ES-I3 (cell line): ENCODE results near the gene CROCC.

Experiments used
- H3K36me3 ChIP-seq: 2 replicates; pipeline ENCODE4 v1.6.1; 2013; ENCODE audit warnings: mild to moderate bottlenecking, low read length, control low read depth, moderate library complexity; ENCODE audit not compliant: insufficient read depth
- H3K4me1 ChIP-seq: 2 replicates; pipeline ENCODE4 v1.6.1; 2013; ENCODE audit warnings: mild to moderate bottlenecking, control low read depth, low read length; ENCODE audit not compliant: insufficient read depth
- H3K9ac ChIP-seq: 2 replicates; pipeline ENCODE4 v1.6.1; 2013; ENCODE audit warnings: low read depth, mild to moderate bottlenecking, low read length, moderate library complexity
- H3K9me3 ChIP-seq: 2 replicates; pipeline ENCODE4 v1.6.1; 2013; ENCODE audit warnings: mild to moderate bottlenecking, low read length, moderate library complexity; ENCODE audit not compliant: control insufficient read depth, insufficient read depth

CROCC gene

DNA sequence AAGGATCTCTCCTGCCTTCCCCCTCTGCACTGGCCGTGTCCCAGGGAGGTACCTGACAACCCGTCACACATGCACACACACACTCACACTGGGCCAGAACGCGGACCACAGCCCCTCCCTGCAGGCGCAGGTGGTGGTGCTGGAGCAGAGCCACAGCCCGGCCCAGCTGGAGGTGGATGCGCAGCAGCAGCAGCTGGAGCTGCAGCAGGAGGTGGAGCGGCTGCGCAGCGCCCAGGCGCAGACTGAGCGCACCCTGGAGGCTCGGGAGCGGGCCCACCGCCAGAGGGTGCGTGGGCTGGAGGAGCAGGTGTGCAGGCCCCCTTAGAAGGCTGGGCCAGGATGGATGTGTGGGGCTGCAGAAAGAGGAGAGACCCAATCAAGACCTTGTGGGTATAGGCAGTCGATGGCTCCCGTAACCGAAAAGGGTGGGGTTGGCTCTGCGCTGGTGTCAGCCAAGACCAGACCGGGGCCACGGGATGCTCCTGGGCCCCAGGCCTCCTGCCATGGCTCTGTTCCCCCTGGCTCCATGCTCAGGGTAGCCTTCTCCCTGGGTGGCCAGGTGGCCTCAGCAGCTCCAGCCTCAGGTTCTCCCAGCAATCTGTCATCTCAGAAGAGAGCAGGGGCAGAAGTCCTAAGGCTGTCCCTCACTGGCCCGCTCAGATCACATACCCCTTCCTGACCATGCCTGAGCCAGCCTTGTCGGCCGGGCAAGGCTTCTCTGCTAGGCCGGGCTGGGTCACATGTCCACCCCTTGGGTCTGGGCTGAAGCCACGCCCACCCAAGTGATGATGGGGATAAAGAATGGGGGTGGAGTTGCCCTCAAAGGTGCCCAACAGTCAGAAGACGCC, 49.8 kb downstream of the CROCC start:
- H3K4me1 ChIP-seq, result peaks cover 4% of the 10 kb centered on the region; the same call in 1 of the 2 replicates
- no peaks in the 10 kb centered on the region for H3K9me3 ChIP-seq
- peaks cover 3% of the 10 kb centered on the region; the same call in 1 of the 2 replicates for H3K36me3 ChIP-seq
- H3K9ac ChIP-seq, result no peak overlapping the region

DNA sequence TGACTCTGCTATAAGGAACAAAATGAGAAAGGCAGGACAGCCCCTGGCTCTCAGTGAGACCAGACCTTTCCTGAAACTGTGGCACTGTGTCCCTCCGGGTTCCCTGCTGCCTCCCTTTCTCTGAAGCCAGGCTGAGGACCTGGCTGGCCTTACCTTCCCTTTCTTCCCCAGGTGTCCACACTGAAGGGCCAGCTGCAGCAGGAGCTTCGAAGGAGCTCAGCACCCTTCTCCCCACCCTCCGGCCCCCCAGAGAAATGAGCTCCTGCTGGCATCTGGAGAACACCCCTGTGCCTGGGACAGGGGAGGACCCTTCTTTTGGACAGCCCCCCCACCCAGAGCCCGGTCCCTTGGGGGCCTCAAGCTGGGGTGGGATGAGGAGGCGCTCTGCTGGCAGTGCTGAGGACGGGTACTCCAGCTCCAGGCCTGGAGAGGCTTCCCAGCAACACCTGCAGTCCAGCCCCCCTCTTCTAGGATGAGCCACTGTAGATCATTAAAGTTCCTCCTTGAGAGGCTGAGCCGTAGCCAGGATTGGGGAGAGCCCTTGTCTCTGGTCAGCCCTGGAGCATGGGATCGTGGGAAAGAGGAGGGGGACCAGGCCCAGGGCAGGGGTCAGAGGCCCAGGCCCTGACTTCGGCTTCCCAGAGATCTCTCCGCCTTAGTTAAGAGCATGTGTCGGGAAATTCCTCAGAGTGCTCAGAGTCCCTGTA, 50.6 kb downstream of the CROCC start:
- no peaks in the 10 kb centered on the region for H3K9me3 ChIP-seq
- H3K9ac ChIP-seq, result no peak overlapping the region
- H3K4me1 ChIP-seq, result peaks cover 4% of the 10 kb centered on the region; the same call in 1 of the 2 replicates
- peaks cover 3% of the 10 kb centered on the region; the same call in 1 of the 2 replicates for H3K36me3 ChIP-seq

DNA sequence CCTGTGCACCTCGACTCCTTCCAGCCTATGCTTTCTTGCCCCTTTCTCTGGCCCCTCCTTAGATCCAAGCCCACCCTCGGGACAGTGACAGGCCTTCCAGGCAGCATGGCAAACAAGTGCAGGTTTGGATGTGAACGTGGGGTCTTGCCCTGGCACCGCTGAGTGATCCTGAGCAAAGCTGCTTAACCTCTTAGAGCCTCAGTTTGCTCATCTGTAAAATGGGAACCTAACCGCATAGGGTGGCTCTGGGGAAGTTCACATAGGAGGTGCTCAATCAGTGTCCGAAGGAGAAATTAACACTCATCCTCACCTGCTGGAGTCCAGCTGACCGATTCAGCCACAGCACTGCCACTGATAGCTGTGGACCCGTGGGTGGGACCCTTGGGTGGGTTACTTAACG, 51.5 kb downstream of the CROCC start:
- Histone ChIP-seq H3K9ac (no peak overlapping the region), H3K36me3 (peaks cover 3% of the 10 kb centered on the region; the same call in 1 of the 2 replicates), H3K4me1 (peaks cover 4% of the 10 kb centered on the region; the same call in 1 of the 2 replicates), H3K9me3 (no peaks in the 10 kb centered on the region)

DNA sequence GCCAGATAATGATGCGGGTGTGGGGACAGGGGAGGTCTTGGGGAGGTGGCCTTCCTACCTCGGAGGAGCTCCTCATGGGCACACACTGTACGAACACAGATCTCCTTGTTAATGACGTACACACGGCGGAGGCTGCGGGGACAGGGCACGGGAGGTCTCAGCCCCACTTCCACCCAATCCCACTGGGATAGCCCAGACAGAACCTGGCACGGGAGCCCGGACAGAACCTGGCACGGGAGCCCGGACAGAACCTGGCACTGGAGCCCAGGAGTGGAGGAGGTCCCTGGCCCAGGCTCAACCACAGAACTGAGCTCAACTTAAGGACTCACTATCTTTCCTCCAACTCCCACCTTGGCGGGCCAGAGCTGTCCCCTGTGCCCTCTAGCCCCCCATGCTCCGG, 53.5 kb downstream of the CROCC start:
- Histone ChIP-seq H3K9ac (no peak overlapping the region), H3K4me1 (peaks cover 16% of the 10 kb centered on the region; the same call in 1 of the 2 replicates), H3K9me3 (no peaks in the 10 kb centered on the region), H3K36me3 (peaks cover 3% of the 10 kb centered on the region; the same call in 1 of the 2 replicates)

DNA sequence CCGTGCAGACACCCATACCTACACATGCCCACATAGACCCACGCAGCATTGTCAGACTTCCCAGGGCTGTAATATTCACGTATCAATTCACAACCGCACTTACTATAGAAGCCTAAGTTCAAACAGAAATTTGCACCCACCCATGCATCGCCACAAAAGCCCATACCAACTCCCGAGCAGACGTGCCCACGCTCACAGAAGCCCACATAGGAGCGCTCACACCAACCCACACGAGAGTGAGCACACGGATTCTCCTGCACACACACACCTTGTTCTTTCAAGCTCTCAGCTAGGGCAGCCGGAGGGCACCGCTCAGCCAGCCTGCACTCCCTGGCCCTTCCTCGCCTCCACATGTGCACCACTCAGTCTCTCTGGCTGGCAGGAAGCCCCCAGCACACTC, 54.1 kb downstream of the CROCC start:
- peaks cover under 1% of the 10 kb centered on the region; the same call in 1 of the 2 replicates for H3K36me3 ChIP-seq

DNA sequence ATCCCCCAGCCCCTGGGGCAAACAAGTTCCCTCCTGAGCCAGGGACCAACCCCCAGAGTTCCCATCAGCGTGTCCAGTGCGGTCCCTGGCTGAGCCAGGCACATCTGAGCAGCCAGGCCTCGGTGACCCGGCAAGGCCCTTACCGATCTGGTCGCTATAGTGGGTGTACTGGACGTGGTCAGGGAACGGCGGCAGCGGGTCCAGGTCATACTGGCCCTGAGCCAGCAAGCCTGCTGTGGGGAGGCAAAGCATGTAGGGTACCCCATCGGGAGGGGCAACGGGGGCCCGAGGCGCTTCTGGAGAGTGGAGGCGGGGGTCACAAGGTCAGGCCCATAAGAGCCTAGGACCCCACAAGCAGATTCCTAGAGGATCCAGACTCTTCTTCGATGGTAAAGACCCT, 55.2 kb downstream of the CROCC start:
- H3K9me3 ChIP-seq, result no peaks in the 10 kb centered on the region
- peaks cover 12% of the 10 kb centered on the region; the same call in 1 of the 2 replicates for H3K4me1 ChIP-seq
- no peaks in the 10 kb centered on the region for H3K36me3 ChIP-seq
- no peak overlapping the region for H3K9ac ChIP-seq

More for the DNA sequence above, 54.1 kb downstream of the CROCC start:
- Histone ChIP-seq H3K9me3 (no peaks in the 10 kb centered on the region), H3K9ac (no peak overlapping the region), H3K4me1 (peaks cover 16% of the 10 kb centered on the region; the same call in 1 of the 2 replicates)

DNA sequence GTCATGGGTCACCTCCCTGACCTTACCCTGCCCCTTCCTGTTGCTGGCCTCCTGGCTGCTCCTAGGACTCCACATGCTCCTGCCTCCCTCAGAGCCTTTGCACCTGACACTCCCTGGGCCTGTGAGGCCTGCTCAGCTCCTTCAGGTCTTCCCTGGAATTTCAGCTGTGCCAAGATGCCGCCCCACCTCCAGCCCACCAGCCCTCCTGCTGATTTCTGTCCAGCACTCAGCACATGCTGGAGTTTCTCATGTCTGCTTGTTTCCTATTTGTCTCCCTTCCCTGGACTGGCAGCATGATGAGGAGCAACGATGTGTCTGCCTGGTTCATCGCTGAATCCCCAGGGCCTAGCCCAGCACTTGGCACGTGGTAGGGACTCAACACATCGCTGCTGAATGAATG, 55.6 kb downstream of the CROCC start:
- Histone ChIP-seq H3K9ac (no peak overlapping the region), H3K4me1 (peaks cover 12% of the 10 kb centered on the region; the same call in 1 of the 2 replicates), H3K9me3 (no peaks in the 10 kb centered on the region), H3K36me3 (no peaks in the 10 kb centered on the region)

DNA sequence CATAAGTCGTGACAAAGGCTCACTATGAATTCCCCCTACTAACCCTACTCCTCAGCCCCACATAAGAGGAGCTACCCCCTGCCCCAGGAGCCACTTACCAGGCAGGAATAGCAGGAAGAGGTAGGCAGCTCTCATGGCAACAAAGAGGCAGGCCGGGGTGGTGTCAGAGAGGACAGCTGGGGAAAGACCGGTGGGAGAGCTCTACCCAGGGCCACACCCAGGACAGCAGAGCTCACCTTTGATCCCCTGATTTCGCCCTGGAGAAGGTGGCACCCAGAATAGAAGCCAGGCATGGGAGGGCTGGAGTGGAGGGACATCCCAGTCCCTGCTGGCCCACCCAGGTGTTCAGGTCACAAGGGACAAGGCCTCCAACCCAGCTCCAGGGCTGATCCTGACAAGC, 56.4 kb downstream of the CROCC start:
- H3K9me3 ChIP-seq, result no peaks in the 10 kb centered on the region
- H3K9ac ChIP-seq, result no peak overlapping the region
- H3K36me3 ChIP-seq, result no peaks in the 10 kb centered on the region
- H3K4me1 ChIP-seq, result peaks cover 13% of the 10 kb centered on the region; the same call in 1 of the 2 replicates

DNA sequence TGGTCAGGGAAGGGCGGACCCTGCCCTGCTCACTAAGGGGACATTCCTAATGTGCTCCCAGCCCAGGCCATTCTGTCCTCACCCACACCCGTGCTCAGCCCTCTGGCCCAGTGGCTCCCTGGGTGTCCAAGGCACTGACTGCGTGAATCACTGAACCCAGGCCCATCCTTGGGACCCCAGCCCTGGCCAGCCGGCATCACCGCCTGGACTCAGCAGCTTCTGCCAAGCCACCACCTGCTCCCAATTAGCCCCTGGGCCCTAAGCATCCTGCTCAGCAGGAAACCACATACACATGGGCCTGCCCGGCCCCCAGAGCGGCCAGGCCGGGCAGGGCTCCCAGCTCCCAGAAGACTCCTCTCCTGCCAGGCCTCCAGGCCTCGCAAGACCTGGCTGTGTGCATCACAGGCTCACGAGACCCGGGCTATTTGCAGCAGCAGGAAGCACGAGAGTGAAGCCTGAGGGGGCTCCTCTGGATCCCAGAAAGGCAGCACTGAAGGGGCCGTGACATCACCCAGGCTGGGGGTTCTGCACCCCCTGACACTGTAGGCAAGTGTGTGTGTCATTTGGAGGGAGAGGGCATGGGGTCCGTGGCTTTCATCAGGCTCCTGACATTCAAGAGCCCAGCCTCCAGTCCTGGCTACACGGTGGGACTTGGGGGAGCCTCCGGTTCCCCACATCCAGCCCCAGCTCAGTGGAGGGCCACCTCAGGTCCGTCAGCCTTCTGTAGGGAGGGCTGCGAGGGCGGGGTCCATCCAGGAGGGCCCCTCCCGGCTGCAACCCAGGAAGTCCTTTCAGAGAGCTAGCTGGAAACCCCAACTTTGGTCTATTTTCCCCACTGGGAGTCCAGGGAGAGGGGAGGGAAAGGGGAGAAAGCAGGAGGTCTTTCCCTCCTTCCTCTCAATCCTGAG, 57.1 kb downstream of the CROCC start:
- peak overlapping the region; percentile 66 for H3K9ac ChIP-seq
- peaks cover 16% of the 10 kb centered on the region; the same call in 1 of the 2 replicates for H3K4me1 ChIP-seq
- H3K36me3 ChIP-seq, result no peaks in the 10 kb centered on the region
- H3K9me3 ChIP-seq, result no peaks in the 10 kb centered on the region

DNA sequence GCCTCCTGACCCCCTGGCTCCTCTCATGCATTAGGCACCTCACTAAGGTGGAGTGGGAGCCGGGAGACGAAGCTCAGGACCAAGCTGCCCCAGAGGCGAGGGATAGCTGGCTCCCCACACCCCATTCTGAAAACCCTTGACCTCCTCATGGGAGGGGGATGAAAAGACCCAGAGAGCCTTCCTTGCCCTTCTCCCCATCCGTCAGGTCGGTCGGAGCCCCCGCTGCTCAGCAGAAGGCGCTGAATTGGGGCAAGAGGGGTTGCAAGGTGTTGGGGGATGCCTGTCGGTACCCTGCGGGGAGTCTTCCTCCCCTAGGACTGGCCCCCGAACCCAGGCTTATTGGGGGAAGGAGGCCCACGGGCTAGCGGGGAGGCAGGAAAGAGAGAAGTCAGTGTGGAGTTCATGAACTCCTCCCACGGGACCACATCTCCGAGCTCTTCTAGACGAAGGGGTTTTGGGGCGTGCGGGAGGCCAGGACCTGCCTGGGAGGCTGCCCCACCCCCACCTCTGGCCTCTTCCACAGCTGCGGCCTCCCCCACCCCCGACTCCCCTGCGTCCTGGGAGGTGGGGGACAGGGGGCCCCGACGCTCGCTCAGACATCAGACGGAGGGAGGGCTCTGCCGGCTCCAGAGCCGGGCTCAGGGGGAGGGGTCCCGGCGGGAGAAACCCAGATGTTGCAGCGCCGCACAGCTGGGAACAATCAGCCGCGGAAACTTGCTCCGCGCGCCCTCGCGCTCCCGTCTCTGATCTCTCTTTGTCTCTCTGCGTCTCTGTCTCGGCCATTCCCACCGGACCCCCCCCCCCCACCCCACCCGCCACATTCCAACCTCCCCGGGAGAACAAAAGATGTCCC, 58.0 kb downstream of the CROCC start:
- Histone ChIP-seq H3K9ac (peak overlapping the region; percentile 66), H3K9me3 (no peaks in the 10 kb centered on the region), H3K4me1 (peaks cover 16% of the 10 kb centered on the region; the same call in 1 of the 2 replicates), H3K36me3 (no peaks in the 10 kb centered on the region)

DNA sequence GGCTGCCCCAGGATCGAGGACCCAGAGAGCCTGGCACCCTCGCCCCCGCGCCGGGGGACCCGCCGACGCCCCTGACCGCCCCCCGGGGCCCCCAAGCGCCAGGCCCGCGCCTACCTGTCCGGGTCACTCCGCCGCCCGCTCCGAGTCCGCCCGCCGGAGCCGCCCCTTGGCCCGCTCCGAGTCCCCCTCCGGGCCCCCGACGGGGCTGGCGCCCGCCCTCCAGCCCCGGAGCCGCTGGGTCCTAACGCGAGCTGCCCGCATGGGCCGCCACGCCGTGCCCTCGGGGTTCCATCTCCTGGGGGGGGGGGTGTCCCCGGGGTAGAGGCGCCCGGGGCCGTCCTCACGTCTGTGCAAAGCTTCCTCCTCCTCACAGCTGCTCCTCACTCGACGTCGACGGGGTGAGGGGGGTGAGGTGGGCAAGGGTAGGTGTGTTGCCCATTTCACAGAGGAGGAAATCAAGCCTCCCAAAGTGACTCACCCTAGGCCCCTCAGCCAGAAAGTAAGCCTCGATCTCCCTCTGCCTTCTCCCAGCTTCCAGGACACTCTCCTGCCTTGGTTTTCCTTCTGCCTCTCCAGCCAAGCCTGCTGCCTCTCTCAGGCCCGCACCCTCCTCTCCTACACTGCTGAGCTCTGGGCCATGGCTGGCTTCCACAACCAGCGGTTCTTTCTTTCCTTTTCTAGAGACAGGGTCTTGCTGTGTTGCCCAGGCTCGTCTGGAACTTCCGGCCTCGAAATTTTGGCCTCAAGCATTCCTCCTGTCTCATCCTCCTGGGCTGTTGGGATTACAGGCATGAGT, 58.9 kb downstream of the CROCC start, which contains the start of gene MFAP2:
Gene MFAP2, minus strand, starts transcription at position 148 of the 796 bp plus-strand sequence. CDS start 2,347 bp downstream, outside the sequence.
- Histone ChIP-seq H3K36me3 (no peaks in the 10 kb centered on the region), H3K9ac (peak within 1 kb of the TSS; percentile 66), H3K9me3 (no peaks in the 10 kb centered on the region), H3K4me1 (peaks cover 19% of the 10 kb centered on the region; the same call in 1 of the 2 replicates)

DNA sequence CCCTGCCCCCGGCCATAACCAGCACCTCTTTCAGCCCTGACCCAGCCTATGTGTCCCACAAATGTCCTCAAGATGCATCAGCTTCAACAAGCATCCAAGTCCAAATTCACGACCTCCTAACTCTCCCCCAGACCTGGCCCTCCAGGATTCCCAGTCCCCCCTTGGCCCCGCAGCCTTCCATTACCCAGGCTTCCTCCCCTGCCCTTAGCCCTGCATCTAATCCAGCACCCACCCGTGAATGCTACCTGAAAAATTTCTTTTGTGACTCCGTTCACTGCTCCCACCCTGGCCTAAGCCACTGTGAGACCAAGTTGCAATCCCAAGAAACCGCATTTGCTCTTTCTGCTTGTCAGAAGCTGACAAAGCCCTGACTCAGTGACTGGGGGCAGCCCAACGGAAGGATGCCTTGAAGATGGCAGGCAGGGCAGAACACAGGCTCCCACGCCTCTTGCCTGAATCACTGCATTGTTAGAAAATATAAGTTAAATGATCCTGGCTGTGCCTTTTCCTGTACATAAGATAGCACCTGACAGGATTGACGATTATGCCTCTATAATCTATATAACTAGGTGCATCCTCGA, 59.6 kb downstream of the CROCC start:
- H3K36me3 ChIP-seq, result no peaks in the 10 kb centered on the region
- H3K9me3 ChIP-seq, result no peaks in the 10 kb centered on the region
- H3K9ac ChIP-seq, result no peak overlapping the region
- H3K4me1 ChIP-seq, result peaks cover 19% of the 10 kb centered on the region; the same call in 1 of the 2 replicates
